ENCODE measurements around the gene SDK1. TPM values are rescaled to one million over a fixed set of nuclear protein-coding genes. Genes with fewer than 3 reads are reported as not detected.

Gene SDK1
- total and polyA plus RNA-seq, 4 experiments from 2014 or later: 0.06 to 0.26 TPM; not detected in 2

DNA sequence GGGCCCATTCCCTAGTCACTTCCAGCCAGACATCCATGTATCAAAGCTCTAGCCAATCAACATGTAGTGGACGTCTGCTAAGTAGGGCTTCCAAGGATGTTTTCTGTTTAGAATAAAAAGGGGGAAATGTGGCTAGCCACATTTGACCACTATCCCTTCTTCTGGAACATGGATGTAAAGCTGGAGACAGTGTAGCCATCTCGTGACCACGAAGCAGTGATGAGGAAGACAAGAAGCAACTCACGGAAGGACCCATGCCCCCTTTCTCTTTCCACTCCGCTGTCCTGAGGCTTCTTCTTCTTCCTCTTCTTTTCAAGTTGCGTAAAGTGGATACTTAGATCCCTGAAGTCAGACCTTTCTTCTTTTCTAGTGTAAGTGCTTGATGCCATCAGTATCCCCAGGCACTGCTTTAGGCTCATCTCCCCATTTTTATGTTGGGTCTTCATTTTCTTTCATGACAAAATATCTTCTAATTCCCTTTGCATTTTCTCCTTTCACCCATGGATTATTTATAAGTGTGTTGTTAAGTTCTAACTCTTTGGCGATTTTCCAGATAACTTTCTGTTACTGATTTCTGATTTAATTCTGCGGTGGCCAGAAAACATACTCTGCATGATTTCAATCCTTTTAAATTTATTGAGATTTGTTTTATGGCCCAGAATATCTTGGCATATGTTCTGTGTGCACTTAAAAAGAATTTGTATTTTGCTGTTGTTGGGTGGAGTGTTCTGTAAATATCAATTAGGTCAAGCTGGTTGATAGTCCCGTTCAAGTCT, 594.5 kb downstream of the SDK1 start:
- intact Hi-C loops (cut with micrococcal nuclease): loop anchor here (5.0 kb wide), 1 partner anchor 503 kb away; no protein-coding TSS in a partner anchor
- Histone ChIP-seq H3K4me1 (ENCODE audit: insufficient read depth, low read length) (no peaks in the 10 kb centered on the region), H3K27me3 (ENCODE audit: insufficient read depth, low read length) (no peaks in the 10 kb centered on the region), H3K36me3 (ENCODE audit: insufficient read depth, low read length) (no peaks in the 10 kb centered on the region), H3K27ac (ENCODE audit: low read depth, low read length) (no peak overlapping the region), H3K4me3 (ENCODE audit: low read length in 2 of 2) (no peak overlapping the region), H3K9me3 (ENCODE audit: control insufficient read depth in 1 of 2, low read length in 2 of 2) (no peaks in the 10 kb centered on the region)
- peaks cover 2% of the 10 kb centered on the region in 2 donors for H3K27me3 Mint-ChIP-seq
- H3K9me3 Mint-ChIP-seq: no peaks in the 10 kb centered on the region
- H3K36me3 Mint-ChIP-seq: no peaks in the 10 kb centered on the region
- no peak for DNase-seq
- ChIA-PET CTCF (ENCODE audit: partially characterized antibody) (interaction anchor here (0.9 to 8.2 kb wide), 6 partner anchors 14 to 1030 kb away, joined by 3 to 62 read pairs (median 4); partner anchors contain the start of gene SDK1), POLR2A (ENCODE audit: partially characterized antibody) (no interaction called here)
- no peak overlapping the region for H3K27ac Mint-ChIP-seq
- H3K4me1 Mint-ChIP-seq: no peaks in the 10 kb centered on the region
- no peak overlapping the region for H3K4me3 Mint-ChIP-seq

DNA sequence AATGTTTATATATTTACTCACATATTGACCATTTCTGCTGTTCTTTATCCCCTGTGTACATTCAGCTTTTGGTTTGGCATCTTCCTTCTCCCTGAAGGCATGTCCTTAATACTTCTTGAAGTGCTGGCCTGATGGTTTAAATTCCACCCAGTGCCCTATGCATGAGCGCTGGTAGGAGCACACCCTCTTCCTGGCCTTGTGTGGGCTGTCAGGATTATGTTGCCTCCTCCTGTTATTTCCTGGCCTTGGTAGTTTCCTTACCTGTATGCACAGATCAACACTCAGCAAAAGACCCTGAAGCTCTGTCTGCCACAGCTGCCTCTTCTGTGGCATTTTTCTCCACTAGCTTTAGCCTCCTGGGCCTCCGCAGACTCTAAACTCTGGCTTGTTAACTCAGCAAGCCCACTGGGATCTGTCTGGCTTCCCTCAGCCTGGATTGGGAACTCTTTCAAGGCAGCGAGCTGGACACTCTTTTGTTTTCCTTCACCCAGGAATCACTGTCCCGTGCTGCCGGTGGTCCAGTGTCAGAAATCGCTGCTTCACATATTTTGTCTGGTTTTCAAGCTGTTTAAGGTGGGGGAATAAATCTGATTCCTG, 595.2 kb downstream of the SDK1 start:
- no peaks in the 10 kb centered on the region for H3K4me1 Mint-ChIP-seq
- H3K36me3 Mint-ChIP-seq: no peaks in the 10 kb centered on the region
- Histone ChIP-seq H3K36me3 (ENCODE audit: insufficient read depth, low read length) (no peaks in the 10 kb centered on the region), H3K9me3 (ENCODE audit: control insufficient read depth in 1 of 2, low read length in 2 of 2) (no peaks in the 10 kb centered on the region), H3K4me1 (ENCODE audit: insufficient read depth, low read length) (no peaks in the 10 kb centered on the region), H3K4me3 (ENCODE audit: low read length in 2 of 2) (no peak overlapping the region), H3K27ac (ENCODE audit: low read depth, low read length) (no peak overlapping the region), H3K27me3 (ENCODE audit: insufficient read depth, low read length) (no peaks in the 10 kb centered on the region)
- DNase-seq: no peak
- peaks cover 2 to 4% of the 10 kb centered on the region in 2 donors for H3K27me3 Mint-ChIP-seq
- ChIA-PET CTCF (ENCODE audit: partially characterized antibody) (interaction anchor here (0.9 to 8.2 kb wide), 7 partner anchors 13 to 1031 kb away, joined by 3 to 62 read pairs (median 4); partner anchors contain the start of gene SDK1), POLR2A (ENCODE audit: partially characterized antibody) (no interaction called here)
- intact Hi-C loops (cut with micrococcal nuclease): loop anchor here (5.0 kb wide), 1 partner anchor 504 kb away; no protein-coding TSS in a partner anchor
- no peak overlapping the region for H3K27ac Mint-ChIP-seq
- H3K9me3 Mint-ChIP-seq: no peaks in the 10 kb centered on the region
- no peak overlapping the region for H3K4me3 Mint-ChIP-seq

DNA sequence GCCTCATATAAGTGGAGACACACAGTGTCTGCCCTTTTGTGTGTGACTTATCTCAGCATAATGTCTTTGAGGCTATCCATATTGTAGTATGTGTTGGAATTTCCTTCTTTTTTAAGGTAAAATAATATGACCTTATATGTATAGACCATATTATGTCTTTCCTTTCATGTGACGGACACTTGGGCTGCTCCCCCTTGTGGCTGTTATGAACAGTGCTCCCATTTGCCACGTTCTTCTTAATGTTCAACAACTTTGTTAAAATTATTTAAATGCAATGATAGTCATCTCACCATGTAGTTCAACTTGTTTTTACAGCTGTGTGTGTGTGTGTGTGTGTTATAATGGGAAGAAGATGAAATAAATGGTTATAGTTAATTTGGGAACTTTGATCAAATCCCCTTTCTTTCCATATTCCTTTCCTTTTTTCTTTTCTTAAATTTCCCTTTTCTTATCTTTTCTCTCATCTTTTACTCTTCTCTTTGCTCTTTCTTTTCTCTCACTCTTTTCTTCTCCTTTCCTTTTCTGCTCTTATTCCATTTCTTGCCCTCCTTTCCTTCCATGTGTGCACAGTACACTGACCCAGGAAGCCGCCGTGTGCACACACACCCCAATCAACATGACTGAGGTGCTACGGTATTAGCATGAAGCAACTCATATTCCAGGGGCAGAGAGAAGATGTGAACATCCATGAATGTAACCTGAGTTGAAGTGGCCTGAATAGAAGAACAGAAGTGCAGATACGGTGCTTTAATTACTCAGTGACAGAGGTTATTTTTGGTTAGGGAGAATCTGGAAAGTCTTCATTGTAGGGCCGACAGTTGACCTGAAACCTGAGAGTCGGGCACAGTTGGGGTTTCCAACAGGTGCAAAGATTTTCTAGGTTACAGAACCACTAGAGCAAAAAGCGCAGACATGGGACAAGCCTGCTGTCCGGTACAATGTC, 596.6 kb downstream of the SDK1 start:
- no peaks in the 10 kb centered on the region for H3K36me3 ChIP-seq (ENCODE audit: insufficient read depth, low read length)
- Mint-ChIP-seq H3K36me3 (no peaks in the 10 kb centered on the region), H3K27me3 (peaks cover 2 to 4% of the 10 kb centered on the region in 2 donors), H3K9me3 (no peaks in the 10 kb centered on the region), H3K27ac (no peak overlapping the region), H3K4me1 (no peaks in the 10 kb centered on the region), H3K4me3 (no peak overlapping the region)
- H3K27ac ChIP-seq (ENCODE audit: low read depth, low read length): no peak overlapping the region
- H3K9me3 ChIP-seq (ENCODE audit: control insufficient read depth in 1 of 2, low read length in 2 of 2): no peaks in the 10 kb centered on the region
- no peaks in the 10 kb centered on the region for H3K4me1 ChIP-seq (ENCODE audit: insufficient read depth, low read length)
- intact Hi-C loops (cut with micrococcal nuclease): loop anchor here (1.0 to 5.0 kb wide), 2 partner anchors 505 to 596 kb away; partner anchors contain the start of gene SDK1
- no peaks in the 10 kb centered on the region for H3K27me3 ChIP-seq (ENCODE audit: insufficient read depth, low read length)
- ChIA-PET POLR2A (ENCODE audit: partially characterized antibody) (no interaction called here), CTCF (ENCODE audit: partially characterized antibody) (interaction anchor here (0.7 to 8.2 kb wide), 4 partner anchors 9 to 1032 kb away, joined by 3 to 62 read pairs (median 6); partner anchors contain the start of gene SDK1)
- no peak overlapping the region for H3K4me3 ChIP-seq (ENCODE audit: low read length in 2 of 2)
- DNase-seq: peak in 4 of 5 donors; percentile 32 to 49 (median 42)

DNA sequence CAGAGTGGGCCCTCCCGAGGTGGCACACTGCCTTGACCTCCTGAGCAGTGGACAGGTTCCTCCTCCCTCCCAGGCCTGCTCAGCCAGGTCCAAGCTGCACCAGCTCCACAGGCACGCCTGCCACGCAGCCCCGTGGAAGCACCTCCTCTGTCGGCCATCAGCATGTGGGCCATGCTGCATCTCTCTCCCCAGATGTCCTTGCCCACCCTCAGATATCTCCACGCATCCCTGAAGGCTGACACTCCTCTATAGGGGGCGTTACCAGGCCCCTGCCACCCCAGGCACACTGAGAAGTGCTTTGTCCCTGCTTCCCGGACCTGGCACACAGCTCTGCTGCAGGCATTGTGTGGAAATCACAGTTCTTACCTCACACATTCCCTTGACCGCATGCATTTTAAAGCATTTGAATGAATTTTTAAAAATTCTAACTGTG, 598.5 kb downstream of the SDK1 start:
- no peak overlapping the region for H3K27ac ChIP-seq (ENCODE audit: low read depth, low read length)
- H3K4me3 Mint-ChIP-seq: no peak overlapping the region
- H3K27me3 ChIP-seq (ENCODE audit: insufficient read depth, low read length): no peaks in the 10 kb centered on the region
- no peak for DNase-seq
- H3K4me3 ChIP-seq (ENCODE audit: low read length in 2 of 2): no peak overlapping the region
- no peaks in the 10 kb centered on the region for H3K9me3 Mint-ChIP-seq
- ChIA-PET CTCF (ENCODE audit: partially characterized antibody) (interaction anchor here (8.2 kb wide), 1 partner anchor 598 kb away, joined by 62 read pairs; the partner anchor contains the start of gene SDK1), POLR2A (ENCODE audit: partially characterized antibody) (no interaction called here)
- no peaks in the 10 kb centered on the region for H3K4me1 ChIP-seq (ENCODE audit: insufficient read depth, low read length)
- H3K9me3 ChIP-seq (ENCODE audit: control insufficient read depth in 1 of 2, low read length in 2 of 2): no peaks in the 10 kb centered on the region
- intact Hi-C loops (cut with micrococcal nuclease): loop anchor here (5.0 kb wide), 1 partner anchor 507 kb away; no protein-coding TSS in a partner anchor
- H3K27ac Mint-ChIP-seq: no peak overlapping the region
- peaks cover 4 to 6% of the 10 kb centered on the region in 2 donors for H3K27me3 Mint-ChIP-seq
- H3K36me3 ChIP-seq (ENCODE audit: insufficient read depth, low read length): no peaks in the 10 kb centered on the region
- H3K4me1 Mint-ChIP-seq: no peaks in the 10 kb centered on the region
- no peaks in the 10 kb centered on the region for H3K36me3 Mint-ChIP-seq

DNA sequence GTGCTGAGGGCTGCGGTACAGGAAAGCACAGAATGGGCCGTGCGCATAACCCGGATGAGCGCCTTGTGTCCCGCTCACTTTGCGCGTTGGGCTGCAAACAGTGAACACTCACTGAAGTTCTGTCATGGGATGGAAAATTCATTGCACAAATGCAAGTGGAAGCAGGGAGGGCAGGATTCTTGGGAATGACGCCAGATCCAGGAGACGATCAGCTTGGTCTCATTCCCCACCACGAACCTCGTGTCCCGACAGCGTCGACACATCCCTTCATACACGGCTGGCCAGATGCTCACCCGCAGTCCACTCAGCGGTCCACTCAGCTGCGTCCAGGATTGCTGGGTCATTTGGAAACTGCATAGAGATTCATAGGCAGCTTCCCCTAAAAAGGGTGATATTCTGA, 607.1 kb downstream of the SDK1 start:
- ChIA-PET POLR2A (ENCODE audit: partially characterized antibody) (no interaction called here), CTCF (ENCODE audit: partially characterized antibody) (no interaction called here)
- Mint-ChIP-seq H3K4me1 (no peaks in the 10 kb centered on the region), H3K36me3 (no peaks in the 10 kb centered on the region), H3K4me3 (no peak overlapping the region), H3K27ac (no peak overlapping the region), H3K27me3 (peaks cover 3 to 17% of the 10 kb centered on the region in 2 donors), H3K9me3 (no peaks in the 10 kb centered on the region)
- Histone ChIP-seq H3K27me3 (ENCODE audit: insufficient read depth, low read length) (no peaks in the 10 kb centered on the region), H3K9me3 (ENCODE audit: control insufficient read depth in 1 of 2, low read length in 2 of 2) (no peaks in the 10 kb centered on the region), H3K4me1 (ENCODE audit: insufficient read depth, low read length) (no peaks in the 10 kb centered on the region), H3K4me3 (ENCODE audit: low read length in 2 of 2) (no peak overlapping the region), H3K36me3 (ENCODE audit: insufficient read depth, low read length) (no peaks in the 10 kb centered on the region), H3K27ac (ENCODE audit: low read depth, low read length) (no peak overlapping the region)
- intact Hi-C loops (cut with micrococcal nuclease): no loop called here
- no peak for DNase-seq

DNA sequence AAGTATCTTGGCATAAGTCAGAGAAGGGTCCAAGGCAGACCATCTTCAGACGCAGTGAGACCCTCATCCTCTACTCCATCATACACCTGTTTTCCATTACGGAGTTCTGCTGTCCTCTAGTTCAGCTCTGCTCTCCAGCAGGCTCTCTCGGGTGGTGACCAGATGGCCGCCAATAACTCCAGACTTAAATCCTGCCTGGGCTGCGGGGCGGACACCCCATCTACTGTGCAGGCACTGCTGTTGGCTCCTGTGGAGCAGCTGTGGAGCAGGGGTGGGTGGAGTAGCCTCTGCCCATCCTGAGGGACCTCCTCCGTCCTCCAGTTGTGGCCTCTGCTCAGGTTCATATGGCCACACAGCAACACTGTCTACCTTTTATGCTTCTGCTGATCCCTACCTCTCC, 608.1 kb downstream of the SDK1 start:
- ChIA-PET POLR2A (ENCODE audit: partially characterized antibody) (no interaction called here), CTCF (ENCODE audit: partially characterized antibody) (interaction anchor here (0.9 to 1.0 kb wide), 2 partner anchors 13 to 15 kb away, joined by 4 to 6 read pairs; no protein-coding TSS in a partner anchor)
- Histone ChIP-seq H3K9me3 (ENCODE audit: control insufficient read depth in 1 of 2, low read length in 2 of 2) (no peaks in the 10 kb centered on the region), H3K27me3 (ENCODE audit: insufficient read depth, low read length) (no peaks in the 10 kb centered on the region), H3K4me3 (ENCODE audit: low read length in 2 of 2) (no peak overlapping the region), H3K36me3 (ENCODE audit: insufficient read depth, low read length) (no peaks in the 10 kb centered on the region), H3K4me1 (ENCODE audit: insufficient read depth, low read length) (no peaks in the 10 kb centered on the region), H3K27ac (ENCODE audit: low read depth, low read length) (no peak overlapping the region)
- Mint-ChIP-seq H3K27ac (no peak overlapping the region), H3K27me3 (peaks cover 3 to 14% of the 10 kb centered on the region in 2 donors), H3K36me3 (no peaks in the 10 kb centered on the region), H3K9me3 (no peaks in the 10 kb centered on the region), H3K4me3 (no peak overlapping the region), H3K4me1 (no peaks in the 10 kb centered on the region)
- DNase-seq: no peak
- intact Hi-C loops (cut with micrococcal nuclease): no loop called here

Measured in CD4-positive, alpha-beta memory T cell (primary cell).